ENCODE results near the gene SEC24C.
"Not testable (repeated sequence)": the region's sequence is repeated elsewhere in the genome, so short reads cannot be mapped to it uniquely, and the experiment has no call there.

SEC24C gene

DNA sequence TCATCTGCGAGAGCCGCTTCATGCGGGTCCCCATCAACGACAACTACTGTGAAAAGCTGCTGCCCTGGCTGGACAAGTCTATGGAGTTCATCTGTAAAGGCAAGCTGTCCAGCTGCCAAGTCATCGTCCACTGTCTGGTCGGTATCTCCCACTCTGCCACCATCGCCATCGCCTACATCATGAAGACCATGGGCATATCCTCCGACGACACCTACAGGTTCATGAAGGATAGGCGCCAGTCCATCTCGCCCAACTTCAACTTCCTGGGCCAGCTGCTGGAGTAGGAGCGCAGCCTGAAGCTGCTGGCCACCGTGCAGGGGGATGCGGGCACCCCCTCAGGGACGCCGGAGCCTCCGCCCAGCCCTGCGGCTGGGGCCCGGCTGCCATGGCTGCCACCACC is 11.7 kb upstream of the SEC24C start:
- DNase-seq (ENCODE audit: low read depth in 2 of 2): no peak

GRCh38 chr10:73732931-73733623 is 11.1 kb upstream of the SEC24C start:
- DNase-seq (ENCODE audit: low read depth in 2 of 2): no peak

- no peak for DNase-seq (ENCODE audit: low read depth in 2 of 2)
Observed at GRCh38 chr10:73734028-73734720, 10.0 kb upstream of the SEC24C start.

GRCh38 chr10:73734796-73735305 is 9.3 kb upstream of the SEC24C start:
- no peak for DNase-seq (ENCODE audit: low read depth in 2 of 2)

DNA sequence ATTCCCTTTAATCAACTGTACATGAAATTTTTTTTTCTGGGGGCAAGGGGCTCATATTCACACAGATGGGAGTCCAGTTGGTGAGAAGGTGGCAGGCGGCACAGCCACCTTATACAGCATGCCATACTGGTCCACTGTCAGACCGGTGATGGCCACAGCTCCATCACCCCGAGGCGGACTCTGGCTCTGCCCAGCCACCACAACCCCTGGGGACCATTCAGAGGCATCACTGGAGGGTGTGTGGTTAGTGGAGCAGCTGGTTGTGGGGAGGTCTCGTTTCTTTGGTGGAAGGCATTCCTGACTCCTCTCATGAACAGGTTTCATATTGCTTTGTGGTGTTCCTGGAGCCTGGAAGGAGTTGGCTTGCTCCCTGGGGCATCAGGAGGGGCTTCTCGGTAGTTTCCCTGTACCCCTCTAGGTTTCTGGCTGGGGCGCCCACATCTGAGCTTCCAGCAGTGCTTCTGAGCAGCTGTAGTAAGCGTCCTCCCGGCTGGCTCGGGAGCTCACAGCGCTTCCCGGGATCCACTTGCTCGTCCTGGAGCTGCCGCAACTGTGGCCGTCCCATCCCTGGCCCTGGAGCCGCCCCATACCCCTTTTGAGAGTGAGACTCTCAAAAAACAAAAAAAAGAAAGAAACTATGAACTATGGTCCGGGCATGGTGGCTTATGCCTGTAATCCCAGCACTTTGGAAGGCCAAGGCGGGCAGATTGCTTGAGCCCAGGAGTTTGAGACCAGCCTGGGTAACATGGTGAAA is 3.5 kb upstream of the SEC24C start:
- not testable (repeated sequence) for DNase-seq (ENCODE audit: low read depth in 2 of 2)

DNA sequence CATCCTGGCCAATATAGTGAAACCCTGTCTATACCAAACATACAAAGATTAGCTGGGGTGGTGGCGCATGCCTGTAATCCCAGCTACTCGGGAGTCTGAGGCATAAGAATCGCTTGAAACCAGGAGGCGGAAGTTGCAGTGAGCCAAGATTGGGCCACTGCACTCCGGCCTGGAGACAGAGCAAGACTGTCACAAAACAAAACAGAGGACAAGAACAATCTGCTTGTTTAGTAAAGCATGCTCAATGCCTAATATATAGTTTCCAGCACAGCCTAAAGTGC is 1.8 kb upstream of the SEC24C start:
- DNase-seq (ENCODE audit: low read depth in 2 of 2): no peak

- DNase-seq (ENCODE audit: low read depth in 2 of 2): no peak
Observed at GRCh38 chr10:73743327-73743904, 756 bp upstream of the SEC24C start.

- peak in 1 of 2 donors; percentile 43 for DNase-seq (ENCODE audit: low read depth in 2 of 2)
Observed at GRCh38 chr10:73744664-73744975, 448 bp downstream of the SEC24C start.

GRCh38 chr10:73746721-73747120 is 2.5 kb downstream of the SEC24C start:
- no peak for DNase-seq (ENCODE audit: low read depth in 2 of 2)

GRCh38 chr10:73750819-73751218 is 6.6 kb downstream of the SEC24C start:
- no peak for DNase-seq (ENCODE audit: low read depth in 2 of 2)

DNA sequence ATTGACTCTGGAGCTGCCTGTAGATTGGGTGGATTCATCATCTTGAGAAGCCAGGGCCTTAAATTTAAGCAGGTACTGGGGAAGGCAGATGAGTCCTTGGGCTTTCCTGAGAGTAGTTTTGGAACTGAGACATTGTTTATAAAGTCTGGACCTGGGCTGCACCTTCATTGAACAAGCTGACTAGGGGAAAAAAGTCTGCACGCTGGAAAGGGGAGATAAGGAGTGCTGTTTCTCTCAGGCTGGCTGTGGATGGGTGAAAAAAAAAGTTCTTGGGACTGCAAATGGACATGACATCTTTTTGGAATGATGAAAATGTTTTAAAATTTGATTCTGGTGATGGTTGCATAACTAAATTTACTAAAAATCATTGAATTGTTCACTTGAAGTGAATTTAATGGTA is 12.0 kb downstream of the SEC24C start:
- DNase-seq (ENCODE audit: low read depth in 2 of 2): no peak

DNA sequence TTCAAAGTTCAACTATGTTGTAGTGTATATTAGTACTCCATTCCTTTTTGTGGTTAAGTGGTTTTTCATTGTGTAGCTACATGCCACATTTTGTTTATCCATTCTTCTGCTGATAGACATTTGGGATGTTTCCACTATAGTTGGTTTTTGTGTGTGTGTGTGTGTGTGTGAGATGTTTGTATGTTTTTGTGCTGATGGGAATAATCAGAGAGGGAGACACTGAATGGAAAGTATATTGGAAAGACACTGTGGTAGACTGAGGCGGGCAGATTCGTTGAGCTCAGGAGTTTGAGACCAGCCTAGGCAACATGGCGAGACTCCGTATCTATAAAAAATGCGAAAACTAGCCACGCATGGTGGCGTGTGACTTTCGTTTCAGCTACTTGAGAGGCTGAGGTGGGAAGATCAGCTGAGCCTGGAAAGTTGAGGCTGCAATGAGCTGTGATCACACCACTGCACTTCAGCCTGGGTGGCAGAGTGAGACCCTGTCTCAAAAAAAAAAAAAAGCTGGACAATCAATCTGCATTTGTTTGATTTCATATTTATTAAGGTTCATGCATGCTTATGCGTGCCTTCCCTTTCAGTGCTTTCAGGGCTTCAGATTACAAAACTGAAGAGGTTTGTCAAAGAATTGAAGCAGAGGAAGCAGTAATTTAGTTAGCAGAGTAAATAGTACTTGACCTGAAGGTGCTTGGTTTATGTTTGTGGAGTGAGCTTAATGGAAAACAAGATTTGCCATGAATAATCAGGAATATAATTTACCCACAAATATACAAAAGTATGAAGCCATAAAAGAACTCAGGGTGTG is 14.7 kb downstream of the SEC24C start:
- DNase-seq (ENCODE audit: low read depth in 2 of 2): no peak

DNA sequence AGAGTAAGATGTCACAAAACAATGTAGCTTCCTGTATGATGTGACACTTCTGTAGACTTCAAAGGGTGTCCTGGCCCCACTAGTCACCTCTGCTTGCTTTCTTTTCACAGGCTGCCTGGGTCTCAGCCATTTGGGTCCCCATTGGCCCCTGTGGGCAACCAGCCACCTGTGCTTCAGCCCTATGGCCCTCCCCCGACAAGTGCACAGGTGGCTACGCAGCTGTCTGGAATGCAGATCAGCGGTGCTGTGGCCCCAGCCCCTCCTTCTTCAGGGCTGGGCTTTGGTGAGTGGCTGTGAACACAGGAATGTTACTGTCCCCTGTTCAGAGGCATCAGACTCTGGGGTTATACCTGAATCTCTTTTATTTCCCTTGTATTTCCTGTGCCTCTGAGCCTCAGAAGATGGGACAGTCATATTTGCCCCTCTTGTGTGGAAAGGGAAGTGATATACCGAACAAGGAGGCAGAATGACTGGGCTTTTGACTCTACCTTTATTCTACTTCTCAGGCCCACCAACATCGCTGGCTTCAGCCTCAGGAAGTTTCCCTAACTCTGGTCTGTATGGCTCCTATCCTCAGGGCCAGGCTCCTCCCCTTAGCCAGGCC is 15.4 kb downstream of the SEC24C start:
- peak in 1 of 2 donors; percentile 18 for DNase-seq (ENCODE audit: low read depth in 2 of 2)

DNA sequence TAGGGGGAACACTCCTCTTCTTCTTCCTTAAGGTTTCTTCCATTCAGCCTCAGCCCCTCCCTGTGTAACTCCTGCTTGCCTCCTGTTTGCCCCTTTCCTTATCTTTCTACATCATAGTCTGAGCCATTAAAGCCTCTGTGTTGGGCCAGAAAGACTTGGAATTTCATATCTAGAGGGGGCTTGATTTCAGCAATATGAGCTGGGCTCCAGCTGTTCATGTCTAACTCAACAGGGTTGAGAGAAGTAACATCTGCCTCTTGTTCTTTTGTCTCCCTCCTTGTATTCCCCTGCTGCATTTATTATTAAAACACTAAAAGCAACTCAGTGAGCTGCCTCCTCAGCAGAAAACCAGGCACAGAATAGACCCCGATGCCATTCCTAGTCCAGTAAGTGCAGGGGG is 17.6 kb downstream of the SEC24C start:
- no peak for DNase-seq (ENCODE audit: low read depth in 2 of 2)

DNA sequence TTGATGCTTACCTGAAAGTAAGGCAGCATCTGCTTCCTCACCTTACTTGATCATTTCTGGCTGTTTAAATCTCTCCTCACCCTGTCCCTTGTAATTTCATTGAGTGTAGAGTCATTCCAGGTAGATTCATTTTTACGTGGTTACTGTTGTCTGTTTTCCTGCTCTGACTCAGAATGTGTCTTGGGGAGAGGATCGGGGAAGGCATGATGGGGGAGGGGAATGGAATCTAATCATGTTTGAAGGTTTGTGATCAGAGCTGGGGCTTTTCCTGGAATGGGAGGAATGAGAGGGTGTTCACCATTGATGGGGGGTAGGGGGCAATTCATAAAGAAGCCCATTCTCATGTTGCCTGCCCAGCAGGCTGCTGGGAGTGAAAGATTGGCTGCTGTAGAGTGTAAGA is 18.7 kb downstream of the SEC24C start:
- DNase-seq (ENCODE audit: low read depth in 2 of 2): no peak

GRCh38 chr10:73763343-73763742 is 19.2 kb downstream of the SEC24C start:
- no peak for DNase-seq (ENCODE audit: low read depth in 2 of 2)

GRCh38 chr10:73765066-73765465 is 20.9 kb downstream of the SEC24C start:
- no peak for DNase-seq (ENCODE audit: low read depth in 2 of 2)

GRCh38 chr10:73768881-73769280 is 24.7 kb downstream of the SEC24C start:
- peak in 1 of 2 donors; percentile 18 for DNase-seq (ENCODE audit: low read depth in 2 of 2)

DNA sequence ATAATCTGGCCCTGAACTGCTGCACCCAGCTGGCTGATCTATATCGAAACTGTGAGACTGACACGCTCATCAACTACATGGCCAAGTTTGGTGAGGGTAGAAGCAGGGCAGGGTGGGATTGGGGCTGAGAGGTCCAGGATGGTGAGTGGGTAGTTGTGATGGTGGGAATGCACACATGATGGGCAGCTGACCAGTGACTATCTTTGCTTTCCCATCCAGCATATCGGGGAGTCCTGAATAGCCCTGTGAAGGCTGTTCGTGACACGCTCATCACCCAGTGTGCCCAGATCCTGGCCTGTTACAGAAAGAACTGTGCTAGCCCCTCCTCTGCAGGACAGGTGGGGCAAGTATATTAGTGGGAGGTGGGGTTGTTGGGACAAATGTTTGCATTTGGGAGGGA is 25.2 kb downstream of the SEC24C start:
- no peak for DNase-seq (ENCODE audit: low read depth in 2 of 2)

- DNase-seq (ENCODE audit: low read depth in 2 of 2): peak in 1 of 2 donors; percentile 72
Observed at GRCh38 chr10:73771722-73772280, 27.6 kb downstream of the SEC24C start.

Data from stimulated activated CD8-positive, alpha-beta memory T cell treated with anti-CD3 and anti-CD28 coated beads, Interleukin-15, amount 100 ng/mL, for 48 hours (primary cell).